Fibroblast of gingiva (primary cell): Measurements from ENCODE around the gene APPBP2.
A peak's percentile ranks its signal among the peaks of the same experiment; 100 is the strongest.
"Not testable (repeated sequence)": the region's sequence is repeated elsewhere in the genome, so short reads cannot be mapped to it uniquely, and the experiment has no call there.

Source experiments
- DNase-seq: peaks from one replicate; pipeline ENCODE4 v3.0.0-alpha.2; 2011; ENCODE audit warnings: low read depth

Gene APPBP2

GRCh38 chr17:60525685-60526514 is at the start of gene APPBP2:
TSS of gene APPBP2 (minus strand) at chr17:60526242. CDS start at chr17:60525931, 311 bp downstream.
- peak; percentile 89 for DNase-seq

GRCh38 chr17:60573236-60574051 is 47.4 kb upstream of the APPBP2 start:
- no peak for DNase-seq

DNA sequence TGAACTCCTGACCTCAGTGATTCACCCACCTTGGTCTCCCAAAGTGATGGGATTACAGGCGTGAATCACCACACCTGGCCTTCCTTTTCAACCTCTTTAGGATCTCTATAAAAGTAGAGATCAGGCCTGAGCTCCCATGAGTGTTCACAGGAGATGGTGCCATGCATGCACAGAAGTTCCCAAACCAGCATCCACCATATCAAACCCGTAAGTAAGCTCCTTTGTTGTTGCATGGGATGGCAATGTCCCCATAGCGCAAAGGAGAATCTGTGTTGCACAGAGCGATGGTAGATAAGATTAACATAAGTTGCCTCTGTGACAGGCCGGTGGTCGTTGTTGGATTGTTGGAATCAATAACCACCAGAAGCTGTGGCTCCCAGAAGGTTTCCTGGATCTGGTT is 39.2 kb upstream of the APPBP2 start:
- DNase-seq, result no peak

DNA sequence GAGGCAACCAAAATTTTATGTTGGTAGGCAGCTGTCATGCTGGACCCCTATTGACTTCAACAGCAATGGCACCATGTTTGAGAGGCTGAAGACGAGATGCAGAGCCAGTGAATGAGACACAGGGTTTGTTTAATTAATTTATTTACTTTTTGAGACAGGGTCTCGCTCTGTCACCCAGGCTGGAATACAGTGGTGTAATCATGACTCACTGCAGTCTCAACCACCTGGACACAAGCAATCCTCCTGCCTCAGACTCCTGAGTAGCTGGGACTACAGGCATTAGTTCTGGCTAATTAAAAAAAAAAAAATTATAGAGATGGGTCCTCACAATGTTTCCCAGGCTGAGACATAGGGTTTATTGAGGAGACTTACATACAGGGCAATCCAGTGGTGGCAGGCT is 37.7 kb upstream of the APPBP2 start:
- DNase-seq, result no peak

DNA sequence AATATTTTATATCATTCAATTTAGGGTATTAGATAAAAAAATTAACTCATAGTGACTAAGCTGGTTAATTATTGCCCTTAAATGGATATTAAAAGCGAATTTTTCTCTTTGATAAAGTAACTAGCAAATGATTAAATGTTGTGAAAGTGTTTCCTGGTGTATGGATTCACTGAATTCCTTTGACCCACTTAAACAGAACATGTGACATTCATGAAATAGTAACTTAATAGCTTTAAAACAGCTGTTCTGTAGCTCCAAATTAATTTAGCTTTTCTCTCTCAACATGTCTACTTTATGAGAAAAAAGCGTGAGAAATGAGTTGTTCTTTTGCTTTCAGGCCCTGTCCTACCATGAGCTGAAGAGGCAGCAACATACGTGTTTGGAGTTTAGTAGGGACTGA is 36.4 kb upstream of the APPBP2 start:
- DNase-seq, result no peak

DNA sequence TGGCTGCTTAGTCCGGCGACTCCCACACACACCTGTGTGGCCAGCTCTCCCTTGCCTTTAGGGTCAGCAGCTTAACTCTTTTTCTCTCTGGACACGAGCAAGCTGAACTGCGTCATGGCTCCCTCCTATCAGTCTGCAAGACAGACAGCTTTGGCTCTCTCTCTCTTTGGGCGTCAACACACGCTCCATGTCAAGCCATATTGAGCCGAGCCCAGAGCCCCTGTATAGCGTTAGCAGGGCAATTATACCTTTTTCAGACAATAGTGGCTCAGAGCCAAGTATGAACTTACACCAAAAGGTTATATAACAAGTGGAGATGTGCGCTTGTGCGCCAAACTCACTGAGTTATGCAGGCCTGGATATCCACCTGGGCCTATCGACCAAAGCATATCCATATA is 34.8 kb upstream of the APPBP2 start:
- no peak for DNase-seq

DNA sequence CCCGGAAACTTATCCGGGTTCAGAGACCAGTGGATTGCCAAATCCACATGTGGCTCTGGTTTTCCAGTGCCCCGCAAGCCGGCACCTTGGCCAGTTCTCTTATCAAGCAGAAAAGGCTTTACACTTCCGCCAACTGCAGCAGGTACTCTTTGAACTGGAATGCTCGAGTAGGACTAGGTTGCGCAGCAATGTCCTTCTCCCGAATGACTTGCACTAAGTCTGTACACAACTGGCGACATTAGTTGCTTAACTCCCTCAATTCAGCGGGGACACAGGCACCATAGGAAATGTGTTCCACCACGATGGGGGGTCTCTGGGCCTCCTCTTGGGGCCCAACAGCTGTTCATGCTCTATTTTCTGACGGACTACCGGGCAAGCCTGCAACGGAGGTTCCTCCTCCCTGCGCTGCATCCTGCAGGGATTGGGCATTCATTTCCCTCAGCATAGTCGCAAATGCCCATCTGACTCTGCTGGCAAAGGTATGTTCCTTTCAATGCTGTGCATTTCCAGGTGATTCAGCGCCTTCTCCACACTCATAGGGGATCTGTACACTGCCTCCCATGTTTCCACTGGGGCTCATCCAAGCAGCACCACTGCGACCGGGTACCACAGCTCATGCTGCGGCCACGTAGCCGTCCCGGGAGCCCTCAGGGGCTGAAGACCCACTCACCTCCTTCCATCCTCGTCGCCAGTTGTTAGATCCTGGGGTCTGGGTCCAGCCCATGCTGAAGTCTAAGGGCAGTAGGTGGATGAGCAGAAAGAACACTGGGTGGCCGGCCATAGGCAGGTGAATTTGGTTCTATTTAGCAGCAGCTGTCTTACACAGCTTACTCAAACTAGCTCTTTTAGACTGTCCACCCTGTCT is 34.2 kb upstream of the APPBP2 start:
- no peak for DNase-seq

DNA sequence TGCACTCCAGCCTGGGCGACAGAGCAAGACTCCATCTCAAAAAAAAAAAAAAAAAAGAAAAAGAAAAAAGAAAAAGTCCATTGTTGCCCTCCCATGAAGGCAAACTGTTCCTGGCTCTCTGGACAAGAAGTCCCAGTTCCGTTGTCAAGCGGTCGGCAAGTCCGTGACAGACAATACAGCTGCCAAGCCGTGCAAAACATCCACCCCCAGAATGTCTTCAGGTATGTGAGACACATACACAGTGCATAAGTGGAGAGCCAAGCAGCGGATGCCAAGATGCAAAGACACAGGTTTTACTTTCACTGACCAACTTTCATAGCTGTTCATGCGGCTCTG is 33.6 kb upstream of the APPBP2 start:
- no peak for DNase-seq

- no peak for DNase-seq
Measured at GRCh38 chr17:60557805-60558204, 31.8 kb upstream of the APPBP2 start.

GRCh38 chr17:60555786-60556185 is 29.7 kb upstream of the APPBP2 start:
- no peak for DNase-seq

- DNase-seq, result peak; percentile 95
Measured at GRCh38 chr17:60554377-60554788, 28.3 kb upstream of the APPBP2 start.

- DNase-seq, result not testable (repeated sequence)
Measured at GRCh38 chr17:60552255-60552654, 26.2 kb upstream of the APPBP2 start.

- DNase-seq, result peak; percentile 37
Measured at GRCh38 chr17:60548990-60549389, 22.9 kb upstream of the APPBP2 start.

- DNase-seq, result no peak
Measured at GRCh38 chr17:60545465-60546191, 19.6 kb upstream of the APPBP2 start.

DNA sequence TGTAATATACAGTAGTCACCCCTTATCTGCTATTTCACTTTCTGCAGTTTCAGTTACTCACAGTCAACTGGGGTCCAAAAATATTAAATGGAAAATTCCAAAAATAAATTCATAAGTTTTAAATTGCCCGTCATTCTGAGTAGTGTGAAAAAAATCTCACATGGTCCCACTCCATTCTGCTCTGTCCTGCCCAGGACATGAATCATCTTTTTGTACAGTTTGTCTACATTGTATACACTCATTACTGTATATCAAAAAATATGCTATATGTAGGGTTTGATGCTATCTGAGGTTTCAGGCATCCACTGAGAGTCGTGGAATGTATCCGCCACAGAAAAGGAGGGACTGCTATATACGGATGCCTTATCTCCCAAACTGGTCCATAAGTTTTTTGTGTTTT is 16.0 kb upstream of the APPBP2 start:
- no peak for DNase-seq

GRCh38 chr17:60540460-60540859 is 14.4 kb upstream of the APPBP2 start:
- no peak for DNase-seq

- DNase-seq, result no peak
Measured at GRCh38 chr17:60539807-60540206, 13.8 kb upstream of the APPBP2 start.

- no peak for DNase-seq
Measured at GRCh38 chr17:60538726-60539125, 12.7 kb upstream of the APPBP2 start.

DNA sequence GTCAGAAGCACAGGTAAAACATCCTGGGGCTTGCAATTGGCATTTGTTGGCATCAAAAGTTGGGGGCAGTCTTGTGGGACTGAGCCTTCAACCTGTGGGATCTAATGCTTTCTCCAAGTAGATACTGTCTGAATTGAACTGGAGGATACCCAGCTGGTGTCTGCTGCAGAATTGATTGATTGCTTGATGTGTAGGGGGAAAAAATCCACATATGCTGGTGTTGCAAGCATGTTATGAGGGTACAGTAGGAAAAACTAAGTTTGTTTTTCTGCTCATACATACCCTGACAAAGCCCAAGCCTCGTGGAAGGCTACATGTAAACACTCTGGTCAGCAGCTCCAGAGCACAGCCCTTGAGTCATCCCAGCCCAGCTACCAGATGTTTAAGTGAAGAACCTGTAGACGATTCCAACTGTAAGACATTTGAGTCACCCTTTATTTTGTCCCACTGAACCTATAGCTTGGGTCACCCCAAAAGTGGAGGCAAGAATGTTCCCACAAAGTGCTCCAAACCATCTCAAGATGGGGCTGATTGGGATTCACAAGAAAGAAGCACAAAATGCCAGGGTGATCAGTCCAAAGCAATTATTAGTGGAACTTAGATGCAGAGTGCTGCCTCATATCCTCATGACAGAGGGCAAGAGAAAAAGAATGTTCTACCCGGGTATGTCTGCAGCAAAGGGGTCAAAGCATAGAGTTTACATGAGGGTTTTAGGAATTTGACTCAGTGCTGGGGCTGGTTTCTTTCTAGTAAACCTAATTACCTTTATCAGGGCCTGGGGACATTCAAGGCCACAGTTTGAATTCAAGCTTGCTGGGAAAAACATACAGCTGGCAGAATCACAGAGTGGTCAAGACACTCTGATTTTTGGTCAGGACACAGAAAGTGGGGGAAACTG is 9.6 kb upstream of the APPBP2 start:
- DNase-seq, result peak; percentile 76

DNA sequence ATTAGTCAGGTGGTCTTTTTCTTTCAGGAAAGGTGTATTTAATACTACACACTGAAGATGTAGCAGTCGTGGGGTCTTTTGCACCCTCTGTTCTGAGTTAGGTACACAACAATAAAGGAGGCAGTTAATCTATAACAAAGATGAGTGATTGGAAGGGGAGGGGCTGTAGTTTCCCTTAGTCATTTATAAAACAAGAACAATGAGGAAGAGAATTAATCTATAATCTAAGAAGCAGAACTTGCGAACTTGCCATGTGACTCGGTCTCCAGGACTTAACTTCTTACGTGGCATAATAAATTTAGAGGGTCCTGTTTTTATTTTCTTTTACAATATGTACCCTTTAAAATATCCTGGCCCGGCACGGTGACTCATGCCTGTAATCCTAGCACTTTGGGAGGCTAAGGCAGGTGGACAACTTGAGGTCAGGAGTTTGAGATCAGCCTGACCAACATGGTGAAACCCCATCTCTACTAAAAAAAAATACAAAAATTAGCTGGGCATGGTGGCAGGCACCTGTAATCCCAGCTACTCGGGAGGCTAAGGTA is 8.6 kb upstream of the APPBP2 start:
- no peak for DNase-seq
